Neural cell (in vitro differentiated cells): Measurements from ENCODE around the gene ZNF3. TPM values are rescaled to one million over a fixed set of nuclear protein-coding genes. Genes with fewer than 3 reads are reported as not detected.

Source experiments
- H2AFZ ChIP-seq: fragments of 200-600, 300-800 bp; sonication (generic), shearing (Covaris generic); 2 replicates; pipeline ENCODE4 v1.6.0; 2014; ENCODE audit warnings: low read depth, mild to moderate bottlenecking, antibody characterized with exemption, low read length, moderate library complexity
- H3F3A ChIP-seq: fragments of 200-600 bp; shearing (Covaris generic); 2 replicates; pipeline ENCODE4 v1.6.1; 2016; ENCODE audit warnings: mild to moderate bottlenecking, moderate library complexity, mixed read lengths, antibody characterized with exemption, low read length; ENCODE audit not compliant: insufficient read depth, poor library complexity, severe bottlenecking
- H3K27ac ChIP-seq: fragments of 200-600, 300-800 bp; sonication (generic), shearing (Covaris generic); 2 replicates; pipeline ENCODE4 v1.5.1; 2014; ENCODE audit warnings: mild to moderate bottlenecking, low read length, moderate library complexity
- H3K27me3 ChIP-seq: fragments of 300-800, 200-600 bp; sonication (generic), shearing (Covaris generic); 2 replicates; pipeline ENCODE4 v1.6.0; 2014; ENCODE audit warnings: mild to moderate bottlenecking, low read depth, low read length, moderate library complexity; ENCODE audit not compliant: insufficient read depth
- H3K36me3 ChIP-seq: fragments of 300-800, 200-600 bp; sonication (generic), shearing (Covaris generic); 2 replicates; pipeline ENCODE4 v1.5.1; 2014; ENCODE audit warnings: mild to moderate bottlenecking, antibody characterized with exemption, low read length, moderate library complexity; ENCODE audit not compliant: insufficient read depth
- H3K4me2 ChIP-seq: fragments of 300-800, 200-600 bp; sonication (generic), shearing (Covaris generic); 2 replicates; pipeline ENCODE4 v1.6.0; 2014; ENCODE audit warnings: mild to moderate bottlenecking, low read length
- H3K4me3 ChIP-seq: fragments of 300-800, 200-600 bp; sonication (generic), shearing (Covaris generic); 2 replicates; pipeline ENCODE4 v1.5.1; 2014; ENCODE audit warnings: mild to moderate bottlenecking, low read length, moderate library complexity
- H3K79me2 ChIP-seq: fragments of 200-600 bp; shearing (Covaris generic); replicated peaks from 2 replicates; pipeline ENCODE4 v1.6.0; 2014; ENCODE audit warnings: mild to moderate bottlenecking, low read length, moderate library complexity; ENCODE audit not compliant: insufficient read depth
- H3K9ac ChIP-seq: fragments of 300-800, 200-600 bp; sonication (generic), shearing (Covaris generic); 2 replicates; pipeline ENCODE4 v1.6.1; 2016; ENCODE audit warnings: mild to moderate bottlenecking, low read length, mixed read lengths
- H3K9me2 ChIP-seq: fragments of 200-600 bp; shearing (Covaris generic); 2 replicates; pipeline ENCODE4 v1.6.1; 2016; ENCODE audit warnings: mild to moderate bottlenecking, low read length, mixed read lengths; ENCODE audit not compliant: insufficient read depth
- H3K9me3 ChIP-seq: fragments of 200-600, 300-800 bp; sonication (generic), shearing (Covaris generic); 2 replicates; pipeline ENCODE4 v1.6.1; 2016; ENCODE audit warnings: mild to moderate bottlenecking, mixed run types, low read length, moderate library complexity, mixed read lengths
- H4K20me1 ChIP-seq: fragments of 200-600 bp; shearing (Covaris generic); 2 replicates; pipeline ENCODE4 v1.6.1; 2016; ENCODE audit warnings: mild to moderate bottlenecking, mixed run types; ENCODE audit not compliant: insufficient read depth
- CTCF ChIP-seq: fragments of 450-650 bp; IDR thresholded peaks from 2 replicates; pipeline ENCODE4 v1.5.1; 2014; ENCODE audit warnings: antibody characterized with exemption, mild to moderate bottlenecking, moderate library complexity; ENCODE audit not compliant: poor library complexity, severe bottlenecking
- EP300 ChIP-seq: fragments of 450-650 bp; conservative IDR thresholded peaks from 2 replicates; pipeline ENCODE4 v1.6.1; 2014; ENCODE audit warnings: antibody characterized with exemption, mild to moderate bottlenecking, moderate library complexity; ENCODE audit not compliant: poor library complexity, severe bottlenecking
- EZH2 ChIP-seq: fragments of 200-600, 300-800 bp; shearing (Covaris generic), sonication (generic); IDR thresholded peaks from 2 replicates; pipeline ENCODE4 v1.6.1; 2014; ENCODE audit warnings: antibody characterized with exemption, low read length, borderline replicate concordance, mild to moderate bottlenecking; ENCODE audit not compliant: insufficient read depth, poor library complexity, severe bottlenecking
- MXI1 ChIP-seq: fragments of 450-650 bp; conservative IDR thresholded peaks from 2 replicates; pipeline ENCODE4 v1.6.1; 2014; ENCODE audit warnings: antibody characterized with exemption, mild to moderate bottlenecking; ENCODE audit not compliant: poor library complexity, severe bottlenecking
- POLR2AphosphoS5 ChIP-seq: IDR thresholded peaks from 2 replicates; pipeline ENCODE4 v1.6.1; 2012
- RAD21 ChIP-seq: fragments of 450-650 bp; conservative IDR thresholded peaks from 2 replicates; pipeline ENCODE4 v1.6.1; 2014; ENCODE audit warnings: antibody characterized with exemption, mild to moderate bottlenecking, moderate library complexity
- REST ChIP-seq: IDR thresholded peaks from 2 replicates; pipeline ENCODE4 v1.6.1; 2012; ENCODE audit warnings: borderline replicate concordance
- SMC3 ChIP-seq: fragments of 450-650 bp; conservative IDR thresholded peaks from 2 replicates; pipeline ENCODE4 v1.6.1; 2014; ENCODE audit warnings: antibody characterized with exemption, mild to moderate bottlenecking, moderate library complexity; ENCODE audit not compliant: poor library complexity
- TAF1 ChIP-seq: IDR thresholded peaks from 2 replicates; pipeline ENCODE4 v1.6.1; 2012; ENCODE audit warnings: low read depth
- polyA plus RNA-seq: library from polyadenylated mRNA; depleted of rRNA; stranded (reverse); fragments of >200 nt; gene quantifications from 2 replicates; pipeline ENCODE4 v1.2.3, GENCODE V29; 2014

The ZNF3 gene
- polyA plus RNA-seq, 1 donor from 2014 or later, result 57.2 TPM

DNA sequence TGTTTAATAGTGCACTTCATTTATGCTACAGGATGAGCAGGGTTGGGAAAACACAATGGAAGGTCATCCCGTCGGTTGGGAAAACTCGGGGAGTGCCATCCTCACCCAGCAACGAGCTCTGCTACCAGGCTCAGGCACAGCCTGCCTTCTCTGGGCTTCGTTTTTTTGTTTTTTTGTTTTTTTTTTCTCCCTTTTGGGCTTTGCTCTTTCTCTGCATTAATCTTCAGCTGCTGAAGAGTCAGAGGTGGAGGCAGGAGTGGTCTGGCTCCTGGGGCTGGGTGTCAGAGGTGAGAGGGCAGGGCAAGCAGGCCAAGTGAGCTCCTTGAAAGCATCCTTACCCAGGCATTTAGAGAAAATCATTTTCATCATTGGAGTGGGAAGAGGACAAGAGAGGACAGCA is 11.5 kb downstream of the ZNF3 start:
- H2AFZ ChIP-seq, result no peak overlapping the region
- no peaks in the 10 kb centered on the region for H4K20me1 ChIP-seq
- H3F3A ChIP-seq, result no peaks in the 10 kb centered on the region
- H3K27ac ChIP-seq, result no peak overlapping the region
- TF ChIP-seq RAD21, result no peak
- TF ChIP-seq POLR2AphosphoS5, result no peak
- no peak for TF ChIP-seq REST
- no peak for TF ChIP-seq EP300
- no peak for TF ChIP-seq SMC3
- TF ChIP-seq MXI1, result no peak
- no peak for TF ChIP-seq CTCF
- TF ChIP-seq TAF1, result no peak
- TF ChIP-seq EZH2, result no peak
- peaks cover 33% of the 10 kb centered on the region for H3K36me3 ChIP-seq
- no peak overlapping the region for H3K4me3 ChIP-seq
- H3K27me3 ChIP-seq, result no peaks in the 10 kb centered on the region
- peaks cover 12% of the 10 kb centered on the region for H3K9me3 ChIP-seq
- H3K9me2 ChIP-seq, result no peaks in the 10 kb centered on the region
- peaks cover 3% of the 10 kb centered on the region for H3K79me2 ChIP-seq
- H3K9ac ChIP-seq, result no peak overlapping the region
- no peak overlapping the region for H3K4me2 ChIP-seq

GRCh38 chr7:100066953-100067352 is 14.6 kb downstream of the ZNF3 start:
- TF ChIP-seq TAF1 (no peak), CTCF (no peak), MXI1 (no peak), EP300 (no peak), RAD21 (no peak), SMC3 (no peak), REST (no peak)
- H3K4me3 ChIP-seq, result no peak overlapping the region
- H3K9ac ChIP-seq, result no peak overlapping the region
- no peak overlapping the region for H3K4me2 ChIP-seq
- H3K79me2 ChIP-seq, result peaks cover 3% of the 10 kb centered on the region
- no peak overlapping the region for H2AFZ ChIP-seq
- no peaks in the 10 kb centered on the region for H3F3A ChIP-seq
- H3K27me3 ChIP-seq, result no peaks in the 10 kb centered on the region
- H3K27ac ChIP-seq, result no peak overlapping the region
- H4K20me1 ChIP-seq, result no peaks in the 10 kb centered on the region
- peaks cover 12% of the 10 kb centered on the region for H3K9me3 ChIP-seq
- H3K9me2 ChIP-seq, result no peaks in the 10 kb centered on the region
- peaks cover 19% of the 10 kb centered on the region for H3K36me3 ChIP-seq
